ENCODE measurements around the gene SLC1A6.
"Not testable (repeated sequence)": the region's sequence is repeated elsewhere in the genome, so short reads cannot be mapped to it uniquely, and the experiment has no call there.

Gene SLC1A6

GRCh38 chr19:14979476-14980255 is at the start of gene SLC1A6:
TSS of gene SLC1A6 (minus strand) at chr19:14979864. CDS start at chr19:14972910, 6,954 bp downstream.
- peak; percentile 73 for DNase-seq

- DNase-seq: no peak
Observed at GRCh38 chr19:15028490-15028889, 48.8 kb upstream of the SLC1A6 start.

- no peak for DNase-seq
Observed at GRCh38 chr19:15025217-15025616, 45.6 kb upstream of the SLC1A6 start.

GRCh38 chr19:15022752-15023151 is 43.1 kb upstream of the SLC1A6 start:
- DNase-seq: no peak

- no peak for DNase-seq
Observed at GRCh38 chr19:15021286-15022007, 41.8 kb upstream of the SLC1A6 start.

- not testable (repeated sequence) for DNase-seq
Observed at GRCh38 chr19:15018836-15019235, 39.2 kb upstream of the SLC1A6 start.

- peak; percentile 71 for DNase-seq
Observed at GRCh38 chr19:15015946-15016542, 36.4 kb upstream of the SLC1A6 start.

GRCh38 chr19:15014579-15014978 is 34.9 kb upstream of the SLC1A6 start:
- peak; percentile 61 for DNase-seq

GRCh38 chr19:15010501-15011300 is 31.0 kb upstream of the SLC1A6 start:
- peak; percentile 59 for DNase-seq

GRCh38 chr19:15008308-15008707 is 28.6 kb upstream of the SLC1A6 start:
- DNase-seq: no peak

GRCh38 chr19:14997981-14998380 is 18.3 kb upstream of the SLC1A6 start:
- DNase-seq: no peak

- no peak for DNase-seq
Observed at GRCh38 chr19:14992780-14993179, 13.1 kb upstream of the SLC1A6 start.

- no peak for DNase-seq
Observed at GRCh38 chr19:14985133-14985532, 5.5 kb upstream of the SLC1A6 start.

GRCh38 chr19:14978161-14978776 is 1.4 kb downstream of the SLC1A6 start:
- no peak for DNase-seq

GRCh38 chr19:14977128-14977527 is 2.5 kb downstream of the SLC1A6 start:
- no peak for DNase-seq

GRCh38 chr19:14974488-14974887 is 5.2 kb downstream of the SLC1A6 start:
- no peak for DNase-seq

GRCh38 chr19:14972676-14973075 is 7.0 kb downstream of the SLC1A6 start:
- DNase-seq: no peak

- no peak for DNase-seq
Observed at GRCh38 chr19:14971474-14971873, 8.2 kb downstream of the SLC1A6 start.

- no peak for DNase-seq
Observed at GRCh38 chr19:14968247-14968646, 11.4 kb downstream of the SLC1A6 start.

GRCh38 chr19:14961956-14962685 is 17.5 kb downstream of the SLC1A6 start:
- no peak for DNase-seq

GRCh38 chr19:14959263-14959662 is 20.4 kb downstream of the SLC1A6 start:
- no peak for DNase-seq

GRCh38 chr19:14957464-14957863 is 22.2 kb downstream of the SLC1A6 start:
- no peak for DNase-seq
